ENCODE measurements around the gene AQP4. TPM values are rescaled to one million over a fixed set of nuclear protein-coding genes. Genes with fewer than 3 reads are reported as not detected.
A peak's percentile ranks its signal among the peaks of the same experiment; 100 is the strongest.

AQP4 gene
- total and polyA plus RNA-seq, 2 of the 13 experiments (the other 11 are each of a cell fraction or from before 2014, with no cell fraction given), result 0.20 to 0.62 TPM

GRCh38 chr18:26821181-26821580 is 44.3 kb downstream of the AQP4 start:
- Histone ChIP-seq H3K4me3 (replicated peaks in 1 of 3; ENCODE audit: insufficient read depth in 1 of 3, low read depth in 2 of 3, low read length in 3 of 3) (no peak overlapping the region), H3K27me3 (ENCODE audit: control insufficient read depth in 1 of 2, insufficient read depth in 2 of 2, low read length in 2 of 2) (0 out of 5 replicates have a peak, but pooled peaks cover 0 to 3% of the 10 kb centered on the region in 2 experiments), H3K9ac (ENCODE audit: insufficient read depth, low read depth, low read length) (no peak overlapping the region), H3K4me2 (ENCODE audit: low read depth, low read length) (no peak overlapping the region), H3K27ac (ENCODE audit: extremely low read length, insufficient read depth, low read length) (no peak overlapping the region), H3K36me3 (replicated peaks in 1 of 2; ENCODE audit: control insufficient read depth in 1 of 2, insufficient read depth in 2 of 2, low read length in 2 of 2) (no peaks in the 10 kb centered on the region), H3K4me1 (ENCODE audit: insufficient read depth, low read length) (no peaks in the 10 kb centered on the region), H3K79me2 (ENCODE audit: insufficient read depth, low read length) (no peaks in the 10 kb centered on the region), H2AFZ (ENCODE audit: low read length) (no peak overlapping the region), H3K9me3 (ENCODE audit: low read length) (peaks cover 6% of the 10 kb centered on the region), H4K20me1 (ENCODE audit: insufficient read depth, low read length) (no peaks in the 10 kb centered on the region)
- intact Hi-C loops (cut with micrococcal nuclease; ENCODE audit: unreplicated experiment), result no loop called here
- no peak for FAIRE-seq
- 38% methylated on average over 1 of the region's 1 CpG for WGBS (ENCODE audit: low lambda C conversion rate)
- no peak for ATAC-seq
- in situ Hi-C loops (cut with HindIII; ENCODE audit: extremely low pct_ligation_motif_present, low pct_unique_long_range_greater_than_20kb), result loop anchor here (25.0 kb wide), 1 partner anchor 491 kb away; no protein-coding TSS in a partner anchor
- BruUV-seq (replicated peaks), result no TSS peak
- TF ChIP-seq FOSL2 (CRISPR knock-in tag; IDR thresholded peaks at IDR 0.05) (0 out of 2 replicates have a peak, but pooled peaks have one; percentile 13), ZNF205 (CRISPR knock-in tag; IDR thresholded peaks at IDR 0.05) (no peak), ZNF256 (CRISPR knock-in tag; conservative IDR thresholded peaks at IDR 0.05) (no peak), ATF4 (CRISPR knock-in tag; IDR thresholded peaks at IDR 0.05) (no peak), CCAR2 (optimal IDR thresholded peaks at IDR 0.05; ENCODE audit: low read depth, low read length) (no peak), HNRNPK (IDR thresholded peaks at IDR 0.05; ENCODE audit: low read depth, low read length, poor library complexity, severe bottlenecking) (peak; percentile 21), PHB2 (IDR thresholded peaks at IDR 0.05; ENCODE audit: partially characterized antibody) (no peak)
- DNase-seq (ENCODE audit: low spot score), result peak; percentile 10
- ChIA-PET POLR2A (no interaction called here), CTCF (ENCODE audit: low intra/inter-chr PET ratio, low total read pairs) (no interaction called here)

- no CpG with 5 or more reads among the region's 1 CpG for WGBS (ENCODE audit: low lambda C conversion rate)
- Histone ChIP-seq H3K4me2 (ENCODE audit: low read depth, low read length) (no peak overlapping the region), H3K4me3 (replicated peaks in 1 of 3; ENCODE audit: insufficient read depth in 1 of 3, low read depth in 2 of 3, low read length in 3 of 3) (no peak overlapping the region), H4K20me1 (ENCODE audit: insufficient read depth, low read length) (no peaks in the 10 kb centered on the region), H3K27ac (ENCODE audit: extremely low read length, insufficient read depth, low read length) (no peak overlapping the region), H2AFZ (ENCODE audit: low read length) (no peak overlapping the region), H3K4me1 (ENCODE audit: insufficient read depth, low read length) (no peaks in the 10 kb centered on the region), H3K9ac (ENCODE audit: insufficient read depth, low read depth, low read length) (no peak overlapping the region), H3K27me3 (ENCODE audit: control insufficient read depth in 1 of 2, insufficient read depth in 2 of 2, low read length in 2 of 2) (no peaks in the 10 kb centered on the region), H3K36me3 (replicated peaks in 1 of 2; ENCODE audit: control insufficient read depth in 1 of 2, insufficient read depth in 2 of 2, low read length in 2 of 2) (no peaks in the 10 kb centered on the region), H3K9me3 (ENCODE audit: low read length) (peaks cover 6% of the 10 kb centered on the region), H3K79me2 (ENCODE audit: insufficient read depth, low read length) (no peaks in the 10 kb centered on the region)
- ChIA-PET CTCF (ENCODE audit: low intra/inter-chr PET ratio, low total read pairs) (no interaction called here), POLR2A (no interaction called here)
- FAIRE-seq (no peak), ATAC-seq (no peak), DNase-seq (ENCODE audit: low spot score) (no peak)
- BruUV-seq (replicated peaks), result no TSS peak
- intact Hi-C loops (cut with micrococcal nuclease; ENCODE audit: unreplicated experiment) (no loop called here), in situ Hi-C loops (cut with HindIII; ENCODE audit: extremely low pct_ligation_motif_present, low pct_unique_long_range_greater_than_20kb) (loop anchor here (10.0 to 25.0 kb wide), 2 partner anchors 493 to 786 kb away; no protein-coding TSS in a partner anchor)
- TF ChIP-seq FOXM1 (CRISPR knock-in tag; IDR thresholded peaks at IDR 0.05) (no peak), TARDBP (CRISPR knock-in tag; IDR thresholded peaks at IDR 0.05) (no peak), PHF5A (CRISPR knock-in tag; IDR thresholded peaks at IDR 0.05; ENCODE audit: low read depth, unreplicated experiment) (no peak), POLR2AphosphoS5 (IDR thresholded peaks at IDR 0.05; ENCODE audit: low read depth, low read length) (no peak), TOPORS (CRISPR knock-in tag; IDR thresholded peaks at IDR 0.05) (no peak), HCFC1 (IDR thresholded peaks at IDR 0.05; ENCODE audit: low read depth, low read length) (no peak), TEAD3 (CRISPR knock-in tag; optimal IDR thresholded peaks at IDR 0.05; ENCODE audit: borderline replicate concordance) (no peak), ZC3H4 (CRISPR knock-in tag; IDR thresholded peaks at IDR 0.05; ENCODE audit: borderline replicate concordance) (no peak), ZNF205 (CRISPR knock-in tag; IDR thresholded peaks at IDR 0.05) (no peak), POLR2AphosphoS2 (IDR thresholded peaks at IDR 0.05; ENCODE audit: low read depth, low read length) (no peak), ONECUT2 (CRISPR knock-in tag; IDR thresholded peaks at IDR 0.05) (no peak), MBD4 (IDR thresholded peaks at IDR 0.05; ENCODE audit: borderline replicate concordance, low read length) (no peak), ZNF552 (CRISPR knock-in tag; IDR thresholded peaks at IDR 0.05; ENCODE audit: borderline replicate concordance) (no peak), ZNF446 (CRISPR knock-in tag; IDR thresholded peaks at IDR 0.05) (no peak), SNRNP70 (IDR thresholded peaks at IDR 0.05; ENCODE audit: low read depth, low read length) (no peak), ZNF451 (CRISPR knock-in tag; IDR thresholded peaks at IDR 0.05) (no peak), U2AF2 (IDR thresholded peaks at IDR 0.05; ENCODE audit: low read depth, low read length) (no peak)
Measured at GRCh38 chr18:26819046-26819445, 46.5 kb downstream of the AQP4 start.

Measured in HepG2 (cell line).